Measurements from ENCODE around the gene RAD23B.

DNA sequence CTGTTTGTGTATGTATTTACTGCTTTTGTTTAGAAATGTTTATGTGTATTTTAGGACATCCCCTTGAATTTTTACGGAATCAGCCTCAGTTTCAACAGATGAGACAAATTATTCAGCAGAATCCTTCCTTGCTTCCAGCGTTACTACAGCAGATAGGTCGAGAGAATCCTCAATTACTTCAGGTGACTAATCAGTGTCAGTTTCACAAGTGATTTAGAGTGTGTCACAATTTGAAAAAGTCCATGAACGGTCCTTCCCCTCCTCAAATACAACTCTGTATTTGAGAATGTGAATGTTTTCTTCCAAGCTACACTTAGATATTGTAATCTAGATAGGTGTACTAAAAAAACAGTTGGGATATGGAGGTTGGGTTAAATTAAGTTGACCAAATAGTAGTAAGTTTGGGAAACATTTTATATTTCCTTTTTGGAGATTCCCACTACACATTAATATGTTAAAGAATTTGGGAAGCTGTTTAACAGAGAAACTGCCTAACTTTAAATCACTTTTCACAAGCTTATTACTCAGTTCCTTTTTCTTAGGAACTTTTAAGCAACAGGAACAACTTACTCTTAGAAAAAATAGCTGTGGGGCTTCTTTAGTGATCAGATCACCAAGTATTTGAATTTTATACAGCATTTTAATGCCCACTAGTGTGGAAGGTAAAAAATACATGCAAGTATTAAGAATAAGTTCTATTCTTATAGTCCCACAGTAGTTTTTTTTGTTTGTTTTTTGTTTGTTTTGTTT is 40.9 kb downstream of the RAD23B start:
- TF ChIP-seq ZNF8 (CRISPR knock-in tag; IDR thresholded peaks at IDR 0.05) (no peak), ESRRG (CRISPR knock-in tag; IDR thresholded peaks at IDR 0.05) (no peak), PPARA (CRISPR knock-in tag; IDR thresholded peaks at IDR 0.05; ENCODE audit: borderline replicate concordance) (no peak), PATZ1 (CRISPR knock-in tag; IDR thresholded peaks at IDR 0.05; ENCODE audit: borderline replicate concordance) (no peak)
